Lower leg skin (tissue), 4 donors: ENCODE results near the gene NPC1L1. TPM values are rescaled to one million over a fixed set of nuclear protein-coding genes. Genes with fewer than 3 reads are reported as not detected.
"Not testable (repeated sequence)": the region's sequence is repeated elsewhere in the genome, so short reads cannot be mapped to it uniquely, and the experiment has no call there.

Experiments
- DNase-seq, 2 donors: peaks; one replicate each; pipeline ENCODE4 v3.0.0-alpha.2; 2019; ENCODE audit warnings: low spot score in 2 of 2
- H3K4me3 ChIP-seq: fragments of 200-600 bp; sonication (generic); 2 replicates; pipeline ENCODE4 v1.5.1; 2017; ENCODE audit warnings: mild to moderate bottlenecking, low read depth; ENCODE audit not compliant: poor library complexity, severe bottlenecking
- CTCF ChIP-seq, 3 donors: fragments of 450-650 bp; IDR thresholded peaks; one replicate each; pipeline ENCODE4 v1.5.1; 2016; ENCODE audit warnings: antibody characterized with exemption in 3 of 3, mild to moderate bottlenecking in 3 of 3, moderate library complexity in 2 of 3
- POLR2A ChIP-seq, 2 donors: fragments of 450-650 bp; IDR thresholded peaks; one replicate each; pipeline ENCODE4 v1.6.1; 2016 to 2017; ENCODE audit warnings: antibody characterized with exemption in 2 of 2, mild to moderate bottlenecking in 1 of 2, moderate library complexity in 1 of 2
- WGBS, 2 donors: methylation state at CpG; one replicate each; pipeline ENCODE4 v1.1.5; 2018; 5-methylcytosine and 5-hydroxymethylcytosine counted together
- intact Hi-C: fragments of 100-400 bp; cut with DNase I; formaldehyde crosslinking; loops from one replicate; pipeline ENCODE4 v1.15.0; 2023; ENCODE audit warnings: low total_unique reads
- total RNA-seq, 4 donors: library from RNA; depleted of rRNA; stranded (reverse); fragments of >200 nt; gene quantifications; one replicate each; pipeline ENCODE4 v1.1.0, GENCODE V29; 2016

NPC1L1 gene
- total RNA-seq, 4 donors from 2014 or later = 0.08 to 0.13 (median 0.10) TPM; not detected in 1

DNA sequence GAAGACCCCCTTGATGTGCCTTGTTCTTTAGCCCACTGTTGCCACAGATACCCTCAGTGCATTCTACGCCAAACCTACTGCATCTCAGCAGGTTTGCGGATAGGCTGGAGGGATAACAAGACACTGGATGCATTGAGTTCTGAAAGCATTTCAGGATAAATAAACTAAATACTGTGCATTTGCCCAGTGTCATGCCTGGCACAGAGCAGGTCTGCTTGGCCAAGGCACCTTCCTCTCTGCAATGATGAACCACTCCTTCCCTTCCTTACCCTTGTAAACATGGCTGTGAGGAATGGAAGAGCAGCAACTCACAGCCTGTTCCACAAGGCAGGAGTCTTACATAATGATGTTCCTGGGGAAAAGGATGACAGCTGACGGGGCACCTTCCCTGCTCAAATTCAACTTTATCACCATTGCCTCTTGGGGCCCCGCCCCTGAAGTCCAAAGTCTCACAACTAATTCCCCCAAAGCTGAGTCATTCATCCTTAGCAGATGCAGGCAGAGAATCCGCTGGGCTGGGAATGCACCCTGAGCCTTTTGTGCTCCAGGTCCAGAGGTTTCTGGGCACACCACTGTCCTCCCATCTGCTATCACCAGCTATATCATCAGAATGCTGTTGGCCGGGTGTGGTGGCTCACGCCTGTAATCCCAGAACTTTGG is 21.0 kb upstream of the NPC1L1 start:
- 85 to 86% methylated on average over 6 to 7 of the region's 7 CpGs for WGBS, 2 donors
- no peak for TF ChIP-seq POLR2A (IDR thresholded peaks at IDR 0.05)
- TF ChIP-seq CTCF (IDR thresholded peaks at IDR 0.05) = no peak
- intact Hi-C loops = loop anchor here (5.0 to 10.0 kb wide), 2 partner anchors 67 to 320 kb away; partner anchors contain the start of gene NUDCD3
- DNase-seq = no peak
- H3K4me3 ChIP-seq = no peak overlapping the region

DNA sequence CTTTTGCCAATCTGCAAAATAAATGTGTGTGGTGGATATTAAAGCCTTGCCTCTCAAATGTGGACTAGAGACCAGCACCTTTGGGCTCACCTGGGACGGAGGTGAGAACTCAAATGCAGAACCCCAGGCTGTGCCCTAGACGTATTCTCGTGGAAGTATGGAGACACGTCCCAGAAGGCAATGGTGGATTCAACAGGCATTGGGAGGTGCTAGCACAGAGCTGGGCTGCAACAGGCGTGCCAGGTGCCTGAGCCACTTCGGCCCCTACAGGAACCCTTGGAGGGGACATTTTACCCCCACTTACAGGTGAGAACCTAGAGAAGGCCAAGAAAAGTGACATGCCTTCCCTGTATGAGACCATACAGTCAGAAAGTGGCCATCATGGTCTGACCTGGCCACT is 20.4 kb upstream of the NPC1L1 start:
- TF ChIP-seq POLR2A (IDR thresholded peaks at IDR 0.05) (no peak), CTCF (IDR thresholded peaks at IDR 0.05) (no peak)
- intact Hi-C loops = loop anchor here (5.0 to 10.0 kb wide), 2 partner anchors 67 to 319 kb away; partner anchors contain the start of gene NUDCD3
- no peak for DNase-seq
- H3K4me3 ChIP-seq = no peak overlapping the region
- 90 to 93% methylated on average over 6 of the region's 6 CpGs for WGBS, 2 donors

DNA sequence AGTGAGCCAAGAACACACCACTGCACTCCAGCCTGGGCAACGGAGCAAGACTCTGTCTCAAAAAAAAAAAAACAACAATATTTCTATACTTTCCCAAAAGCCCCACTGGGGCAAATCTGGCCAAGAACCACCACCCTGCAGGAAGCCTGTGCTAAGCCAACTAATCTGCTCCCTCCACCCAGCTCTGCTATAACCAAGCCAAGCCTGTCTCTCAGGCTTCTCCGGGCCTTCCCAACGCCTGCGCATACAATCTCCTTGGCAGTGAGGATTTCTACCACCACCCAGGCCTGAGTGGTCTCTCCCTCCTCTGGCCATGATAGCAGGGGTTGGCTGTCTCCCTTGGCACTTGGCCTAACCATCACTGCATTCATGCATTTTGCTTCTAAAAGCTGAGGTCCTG is 18.4 kb upstream of the NPC1L1 start:
- H3K4me3 ChIP-seq = no peak overlapping the region
- intact Hi-C loops = no loop called here
- no peak for DNase-seq
- TF ChIP-seq CTCF (IDR thresholded peaks at IDR 0.05) (no peak), POLR2A (IDR thresholded peaks at IDR 0.05) (no peak)
- WGBS, 2 donors = 55 to 76% methylated on average over 4 of the region's 4 CpGs

DNA sequence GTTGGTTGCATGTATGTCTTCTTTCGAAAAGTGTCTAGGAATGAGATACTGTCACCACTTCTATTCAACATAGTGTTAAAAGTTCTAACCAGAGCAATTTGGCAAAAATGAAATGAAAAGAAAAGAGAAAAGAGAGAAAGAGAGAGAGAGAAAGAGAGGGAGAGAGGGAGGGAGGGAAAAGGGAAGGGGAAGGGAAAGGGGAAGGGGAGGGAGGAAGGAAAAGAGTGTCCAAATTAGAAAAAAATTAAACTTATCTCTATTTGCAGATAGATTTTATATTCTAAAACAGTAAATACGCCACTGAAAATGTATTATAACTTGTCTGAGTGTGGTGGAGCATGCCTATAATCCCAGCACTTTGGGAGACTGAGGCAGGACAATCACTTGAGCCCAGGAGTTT is 16.4 kb upstream of the NPC1L1 start:
- H3K4me3 ChIP-seq = no peak overlapping the region
- TF ChIP-seq CTCF (IDR thresholded peaks at IDR 0.05) = no peak
- TF ChIP-seq POLR2A (IDR thresholded peaks at IDR 0.05) = no peak
- intact Hi-C loops = no loop called here
- 85 to 86% methylated on average over 2 of the region's 2 CpGs for whole genome bisulfite sequencing, 2 donors
- no peak for DNase-seq

GRCh38 chr7:44555350-44555749 is 14.2 kb upstream of the NPC1L1 start:
- WGBS, 2 donors = 64 to 80% methylated on average over 2 of the region's 2 CpGs
- DNase-seq = no peak
- intact Hi-C loops = no loop called here
- no peak overlapping the region for H3K4me3 ChIP-seq
- no peak for TF ChIP-seq POLR2A (IDR thresholded peaks at IDR 0.05)

DNA sequence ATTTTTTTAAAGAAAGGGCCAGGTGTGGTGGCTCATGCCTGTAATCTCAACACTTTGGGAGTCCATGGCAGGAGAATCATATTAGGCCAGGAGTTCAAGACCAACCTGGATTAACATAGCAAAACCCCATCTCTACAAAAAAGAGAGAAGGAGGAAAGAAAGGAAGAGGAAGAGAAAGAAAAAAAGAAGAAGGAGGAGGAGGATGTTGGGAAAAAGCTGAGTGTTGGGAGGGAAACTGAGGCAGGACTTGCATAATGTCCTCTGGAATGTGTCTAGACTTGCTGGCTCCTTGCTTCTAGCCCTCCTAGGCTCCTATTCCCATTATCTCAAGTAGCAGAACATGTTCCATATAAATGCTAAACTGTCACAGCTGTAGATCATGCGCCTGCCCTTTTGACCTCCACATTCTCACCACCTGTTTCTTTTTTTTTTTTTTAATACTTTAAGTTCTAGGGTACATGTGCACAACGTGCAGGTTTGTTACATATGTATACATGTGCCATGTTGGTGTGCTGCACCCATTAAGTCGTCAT is 11.4 kb upstream of the NPC1L1 start:
- H3K4me3 ChIP-seq, DNase-seq, intact Hi-C loops: not testable (repeated sequence)
- 47 to 71% methylated on average over 3 of the region's 3 CpGs for WGBS, 2 donors

DNA sequence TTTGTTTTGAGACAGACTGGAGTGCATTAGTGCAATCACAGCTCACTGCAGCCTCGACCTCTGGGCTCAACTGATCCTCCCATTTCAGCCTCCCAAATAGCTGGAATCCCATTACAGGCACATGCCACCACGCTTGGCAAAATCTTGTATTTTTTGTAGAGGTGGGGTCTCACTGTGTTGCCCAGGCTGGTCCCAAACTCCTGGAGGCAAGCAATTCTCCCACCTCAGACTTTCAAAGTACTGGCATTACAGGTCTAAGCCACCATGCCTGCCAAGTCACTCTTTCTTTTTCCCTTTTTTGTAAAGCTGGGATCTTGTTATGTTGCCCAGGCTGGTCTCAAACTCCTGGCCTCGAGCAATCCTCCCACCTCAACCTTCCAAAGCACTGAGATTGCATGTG is 8.3 kb upstream of the NPC1L1 start:
- no peak overlapping the region for H3K4me3 ChIP-seq
- DNase-seq = no peak
- intact Hi-C loops = no loop called here
- 71 to 77% methylated on average over 3 of the region's 3 CpGs for WGBS, 2 donors
- TF ChIP-seq POLR2A (IDR thresholded peaks at IDR 0.05) = no peak
- no peak for TF ChIP-seq CTCF (IDR thresholded peaks at IDR 0.05)
